GM10847 (cell line): Measurements from ENCODE around the gene EIF6.

Experiments used
- POLR2A ChIP-seq: IDR thresholded peaks from 2 replicates; pipeline ENCODE4 v1.6.1; 2011; ENCODE audit not compliant: insufficient read length; ENCODE audit errors: extremely low read depth

EIF6 gene

GRCh38 chr20:35284267-35284991 lies at the start of gene EIF6:
EIF6 (minus strand) TSS chr20:35284772; CDS start chr20:35284487, 285 bp downstream.
- TF ChIP-seq POLR2A: peak; percentile 76

GRCh38 chr20:35333606-35334005 lies 49.0 kb upstream of the EIF6 start:
- TF ChIP-seq POLR2A: no peak

- TF ChIP-seq POLR2A: no peak
Observed at GRCh38 chr20:35332540-35333200, 48.1 kb upstream of the EIF6 start.

GRCh38 chr20:35329435-35330139 lies 45.0 kb upstream of the EIF6 start:
- TF ChIP-seq POLR2A: no peak

- no peak for TF ChIP-seq POLR2A
Observed at GRCh38 chr20:35328689-35329088, 44.1 kb upstream of the EIF6 start.

GRCh38 chr20:35328095-35328685 lies 43.6 kb upstream of the EIF6 start:
- TF ChIP-seq POLR2A: no peak

- no peak for TF ChIP-seq POLR2A
Observed at GRCh38 chr20:35327074-35327976, 42.8 kb upstream of the EIF6 start.

GRCh38 chr20:35326740-35327073 lies 42.1 kb upstream of the EIF6 start:
- TF ChIP-seq POLR2A: no peak

- TF ChIP-seq POLR2A: no peak
Observed at GRCh38 chr20:35326021-35326739, 41.6 kb upstream of the EIF6 start.

- TF ChIP-seq POLR2A: no peak
Observed at GRCh38 chr20:35325401-35325800, 40.8 kb upstream of the EIF6 start.

GRCh38 chr20:35320396-35321126 lies 36.0 kb upstream of the EIF6 start:
- TF ChIP-seq POLR2A: no peak

GRCh38 chr20:35319871-35320197 lies 35.3 kb upstream of the EIF6 start:
- TF ChIP-seq POLR2A: no peak

- no peak for TF ChIP-seq POLR2A
Observed at GRCh38 chr20:35319192-35319870, 34.8 kb upstream of the EIF6 start.
